GM23338 (cell line): ENCODE data around the gene ATF5. TPM values are rescaled to one million over a fixed set of nuclear protein-coding genes. Genes with fewer than 3 reads are reported as not detected.

Source experiments
- ATAC-seq: fragments of 200-7000 bp; cut with Tn5 transposase; 3 replicates; pipeline ENCODE4 v1.9.1; 2020
- DNase-seq: peaks from one replicate; pipeline ENCODE4 v3.0.0-alpha.2; 2015; ENCODE audit warnings: low spot score
- H2AFZ ChIP-seq: fragments of 200-600 bp; sonication (generic); 2 replicates; pipeline ENCODE4 v1.8.0; 2016; ENCODE audit warnings: antibody characterized with exemption, mild to moderate bottlenecking, moderate library complexity
- H3F3A ChIP-seq: fragments of 200-600 bp; sonication (generic); replicated peaks from 2 replicates; pipeline ENCODE4 v1.8.0; 2017; ENCODE audit warnings: antibody characterized with exemption, mixed run types, low read depth
- H3K27ac ChIP-seq: fragments of 200-600 bp; sonication (generic); 2 replicates; pipeline ENCODE4 v1.6.1; 2016; ENCODE audit warnings: low read depth
- H3K27me3 ChIP-seq: fragments of 200-600 bp; sonication (generic); 2 replicates; pipeline ENCODE4 v1.8.0; 2016; ENCODE audit warnings: mild to moderate bottlenecking, mixed run types, moderate library complexity; ENCODE audit not compliant: insufficient read depth
- H3K36me3 ChIP-seq: fragments of 200-600 bp; sonication (generic); 2 replicates; pipeline ENCODE4 v1.8.0; 2016; ENCODE audit warnings: mild to moderate bottlenecking; ENCODE audit not compliant: insufficient read depth
- H3K4me1 ChIP-seq: fragments of 200-600 bp; sonication (generic); 2 replicates; pipeline ENCODE4 v1.8.0; 2016; ENCODE audit warnings: mild to moderate bottlenecking, moderate library complexity; ENCODE audit not compliant: insufficient read depth
- H3K4me2 ChIP-seq: fragments of 200-600 bp; sonication (generic); 2 replicates; pipeline ENCODE4 v1.7.1; 2017; ENCODE audit warnings: mixed run types
- H3K4me3 ChIP-seq: fragments of 200-600 bp; sonication (generic); 2 replicates; pipeline ENCODE4 v1.6.1; 2016; ENCODE audit warnings: mixed run types
- H3K79me2 ChIP-seq: fragments of 200-600 bp; sonication (generic); replicated peaks from 2 replicates; pipeline ENCODE4 v1.8.0; 2017; ENCODE audit warnings: mild to moderate bottlenecking; ENCODE audit not compliant: insufficient read depth
- H3K9me2 ChIP-seq: fragments of 200-600 bp; sonication (generic); 2 replicates; pipeline ENCODE4 v1.8.0; 2017; ENCODE audit not compliant: insufficient read depth
- H4K20me1 ChIP-seq: fragments of 200-600 bp; sonication (generic); replicated peaks from 2 replicates; pipeline ENCODE4 v1.8.0; 2017; ENCODE audit warnings: mild to moderate bottlenecking; ENCODE audit not compliant: insufficient read depth
- H3K27ac Mint-ChIP-seq: 2 replicates; pipeline ENCODE4 v1.8.0; 2020; ENCODE audit warnings: inconsistent platforms, mild to moderate bottlenecking, moderate library complexity, mixed read lengths
- H3K27me3 Mint-ChIP-seq: 3 replicates; pipeline ENCODE4 v1.8.0; 2022; ENCODE audit warnings: low read depth, mild to moderate bottlenecking, moderate library complexity, mixed read lengths, inconsistent platforms; ENCODE audit not compliant: insufficient read depth, poor library complexity
- H3K36me3 Mint-ChIP-seq: 3 replicates; pipeline ENCODE4 v1.8.0; 2021; ENCODE audit warnings: low read depth, mild to moderate bottlenecking, inconsistent platforms, moderate library complexity, mixed read lengths
- H3K4me1 Mint-ChIP-seq: 3 replicates; pipeline ENCODE4 v1.8.0; 2020; ENCODE audit warnings: mild to moderate bottlenecking, inconsistent platforms, mixed read lengths
- H3K4me3 Mint-ChIP-seq: 3 replicates; pipeline ENCODE4 v1.8.0; 2021; ENCODE audit warnings: moderate library complexity, mild to moderate bottlenecking, inconsistent platforms, mixed read lengths
- H3K9me3 Mint-ChIP-seq: 3 replicates; pipeline ENCODE4 v1.8.0; 2020; ENCODE audit warnings: moderate library complexity, mild to moderate bottlenecking, inconsistent platforms, mixed read lengths
- CTCF ChIP-seq, 2 experiments: fragments of 200-600 bp in 1 of 2; sonication (generic) in 1 of 2; conservative IDR thresholded peaks; 2 replicates each; pipeline versions ENCODE4 v1.5.1 to v1.6.1; 2016 to 2017; ENCODE audit warnings: antibody characterized with exemption in 2 of 2, low read depth in 2 of 2, mild to moderate bottlenecking in 2 of 2, moderate library complexity in 1 of 2
- EZH2phosphoT487 ChIP-seq: fragments of 200-600 bp; sonication (generic); IDR thresholded peaks from one replicate; pipeline ENCODE4 v1.8.1; 2018; ENCODE audit warnings: antibody characterized with exemption; ENCODE audit not compliant: unreplicated experiment
- JUNB ChIP-seq: IDR thresholded peaks from one replicate; pipeline ENCODE4 v1.6.1; 2016; ENCODE audit warnings: antibody characterized with exemption; ENCODE audit not compliant: unreplicated experiment
- POLR2AphosphoS5 ChIP-seq: IDR thresholded peaks from 2 replicates; pipeline ENCODE4 v1.6.1; 2016; ENCODE audit warnings: antibody characterized with exemption, low read depth
- REST ChIP-seq: IDR thresholded peaks from one replicate; pipeline ENCODE4 v1.6.1; 2018; ENCODE audit warnings: antibody characterized with exemption; ENCODE audit not compliant: unreplicated experiment
- ZNF114 ChIP-seq: fragments of 250-450 bp; sonication (Bioruptor Pico); IDR thresholded peaks from 2 replicates; pipeline ENCODE4 v1.5.0; 2020; ENCODE audit warnings: mild to moderate bottlenecking, moderate library complexity
- ZNF331 ChIP-seq: fragments of 250-450 bp; sonication (Bioruptor Pico); IDR thresholded peaks from 2 replicates; pipeline ENCODE4 v1.5.0; 2020; ENCODE audit warnings: low read depth, mild to moderate bottlenecking, moderate library complexity
- polyA plus RNA-seq: library from polyadenylated mRNA; unstranded; fragments of >200 nt; fragmentation: Nextera tagmentation; extraction: Ambion mirVana; gene quantifications from 2 replicates; pipeline ENCODE4 v1.2.1, GENCODE V29; 2016
- total RNA-seq: library from RNA; depleted of rRNA; stranded (reverse); fragments of >200 nt; shearing (Covaris generic); gene quantifications from 2 replicates; pipeline ENCODE4 v1.2.3, GENCODE V29; 2014
- TF ChIP-seq, protein P1 (sequence below): IDR thresholded peaks from 2 replicates; pipeline ENCODE4 v1.6.1; 2016; ENCODE audit warnings: antibody characterized with exemption

The ATF5 gene
- total and polyA plus RNA-seq, 2 experiments from 2014 or later: 7.4 to 9.6 TPM

- Histone ChIP-seq H3F3A (peaks cover 18% of the 10 kb centered on the region; the same call in 1 of the 2 replicates), H2AFZ (no peak overlapping the region), H3K27me3 (no peaks in the 10 kb centered on the region), H3K4me2 (no peak overlapping the region), H3K4me1 (peaks cover 10% of the 10 kb centered on the region), H3K9me2 (no peaks in the 10 kb centered on the region), H3K4me3 (no peak overlapping the region), H3K36me3 (peaks cover 9% of the 10 kb centered on the region; the same call in 1 of the 2 replicates), H4K20me1 (peaks cover 55% of the 10 kb centered on the region), H3K79me2 (peaks cover 18% of the 10 kb centered on the region), H3K27ac (no peak overlapping the region)
- no peak overlapping the region for H3K27ac Mint-ChIP-seq
- H3K9me3 Mint-ChIP-seq: no peaks in the 10 kb centered on the region; the same call in 1 of the 3 replicates
- DNase-seq (no peak), ATAC-seq (no peak)
- H3K4me1 Mint-ChIP-seq: peaks cover 20% of the 10 kb centered on the region
- TF ChIP-seq ZNF331 (CRISPR knock-in tag) (no peak), EZH2phosphoT487 (no peak), JUNB (no peak), POLR2AphosphoS5 (no peak), CTCF (conservative IDR thresholded peaks at IDR 0.05; ENCODE audit: low read depth in 2 of 2) (no peak)
- TF ChIP-seq, protein P1, sequence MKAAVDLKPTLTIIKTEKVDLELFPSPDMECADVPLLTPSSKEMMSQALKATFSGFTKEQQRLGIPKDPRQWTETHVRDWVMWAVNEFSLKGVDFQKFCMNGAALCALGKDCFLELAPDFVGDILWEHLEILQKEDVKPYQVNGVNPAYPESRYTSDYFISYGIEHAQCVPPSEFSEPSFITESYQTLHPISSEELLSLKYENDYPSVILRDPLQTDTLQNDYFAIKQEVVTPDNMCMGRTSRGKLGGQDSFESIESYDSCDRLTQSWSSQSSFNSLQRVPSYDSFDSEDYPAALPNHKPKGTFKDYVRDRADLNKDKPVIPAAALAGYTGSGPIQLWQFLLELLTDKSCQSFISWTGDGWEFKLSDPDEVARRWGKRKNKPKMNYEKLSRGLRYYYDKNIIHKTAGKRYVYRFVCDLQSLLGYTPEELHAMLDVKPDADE: no peak
- no peak overlapping the region for H3K4me3 Mint-ChIP-seq
- H3K36me3 Mint-ChIP-seq: peaks cover 84% of the 10 kb centered on the region
- peaks cover 26% of the 10 kb centered on the region for H3K27me3 Mint-ChIP-seq
Observed at GRCh38 chr19:49910179-49910578, 18.8 kb upstream of the ATF5 start.

DNA sequence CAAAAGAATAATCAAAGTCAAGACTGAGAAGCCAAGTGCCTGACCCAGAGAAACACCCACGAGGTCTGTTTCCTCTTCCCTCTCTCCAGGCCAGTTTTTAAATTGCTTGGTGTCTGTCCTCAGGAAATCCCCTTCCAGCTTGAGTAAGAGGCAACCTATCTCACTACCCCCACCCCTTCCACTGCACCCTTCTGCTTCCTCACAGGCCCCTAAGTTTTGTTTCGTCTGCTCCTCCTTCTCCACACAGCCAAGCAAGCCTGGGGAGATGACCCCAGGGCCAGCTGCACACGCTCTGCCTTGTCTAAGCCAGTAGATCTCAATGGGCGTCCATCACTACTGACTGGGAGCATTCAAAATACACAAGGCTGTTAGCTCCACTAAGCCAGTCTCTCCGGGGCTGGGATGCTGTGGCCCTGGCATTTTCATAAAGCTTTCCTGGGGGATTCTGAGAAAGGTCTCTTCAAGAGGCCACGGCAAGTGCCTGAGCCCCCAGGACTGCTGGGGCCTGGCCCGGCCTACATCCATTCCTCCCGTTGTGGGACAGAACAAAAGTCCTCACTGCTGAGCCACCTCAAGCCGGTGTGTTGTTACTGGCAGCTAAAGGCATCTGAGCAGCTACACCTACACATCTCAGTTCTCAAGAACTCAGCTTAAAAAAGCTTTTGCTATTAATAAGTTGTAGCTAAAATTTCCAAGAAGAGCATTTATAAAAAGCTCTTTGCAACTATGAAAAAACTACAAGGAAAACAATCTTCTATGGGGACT lies 17.4 kb upstream of the ATF5 start:
- Mint-ChIP-seq H3K27me3 (peaks cover 27% of the 10 kb centered on the region), H3K4me3 (no peak overlapping the region; the same call in 2 of the 3 replicates), H3K27ac (peak overlapping the region; percentile 83), H3K9me3 (peaks cover 5% of the 10 kb centered on the region), H3K4me1 (peaks cover 18% of the 10 kb centered on the region), H3K36me3 (peaks cover 86% of the 10 kb centered on the region)
- H3K36me3 ChIP-seq: peaks cover 10% of the 10 kb centered on the region; the same call in 1 of the 2 replicates
- no peaks in the 10 kb centered on the region for H3K9me2 ChIP-seq
- H3K27me3 ChIP-seq: no peaks in the 10 kb centered on the region
- H3K4me3 ChIP-seq: no peak overlapping the region
- peaks cover 56% of the 10 kb centered on the region for H4K20me1 ChIP-seq
- H3K4me1 ChIP-seq: peaks cover 8% of the 10 kb centered on the region
- H3K4me2 ChIP-seq: no peak overlapping the region
- no peak overlapping the region for H3K27ac ChIP-seq
- H3K79me2 ChIP-seq: peaks cover 32% of the 10 kb centered on the region
- H2AFZ ChIP-seq: no peak overlapping the region
- H3F3A ChIP-seq: peaks cover 18% of the 10 kb centered on the region; the same call in 1 of the 2 replicates
- no peak for ATAC-seq
- DNase-seq: no peak
- no peak for TF ChIP-seq ZNF331 (CRISPR knock-in tag)
- no peak for TF ChIP-seq REST
- TF ChIP-seq ZNF114 (CRISPR knock-in tag): no peak
- TF ChIP-seq, protein P1: no peak
- TF ChIP-seq CTCF (conservative IDR thresholded peaks at IDR 0.05; ENCODE audit: low read depth in 2 of 2): no peak
- no peak for TF ChIP-seq POLR2AphosphoS5
